Immature natural killer cell (primary cell): ENCODE data around the gene CNPY4. TPM values are rescaled to one million over a fixed set of nuclear protein-coding genes. Genes with fewer than 3 reads are reported as not detected.
A peak's percentile ranks its signal among the peaks of the same experiment; 100 is the strongest.

ENCODE experiments used
- DNase-seq, 3 donors: peaks; one replicate each; pipeline ENCODE4 v3.0.0; 2022; ENCODE audit warnings: mixed read lengths in 1 of 3
- H3K27ac Mint-ChIP-seq, 6 donors: one replicate each; pipeline ENCODE4 v1.8.0; 2020; ENCODE audit warnings: mixed read lengths in 6 of 6, mild to moderate bottlenecking in 5 of 6, inconsistent platforms in 4 of 6, moderate library complexity in 3 of 6
- H3K27me3 Mint-ChIP-seq, 3 donors: one replicate each; pipeline ENCODE4 v1.8.0; 2020 to 2021; ENCODE audit warnings: low read depth in 3 of 3, mild to moderate bottlenecking in 3 of 3, mixed read lengths in 3 of 3, moderate library complexity in 3 of 3, inconsistent platforms in 1 of 3
- H3K36me3 Mint-ChIP-seq, 3 donors: one replicate each; pipeline ENCODE4 v1.8.0; 2020; ENCODE audit warnings: mixed read lengths in 3 of 3, inconsistent platforms in 2 of 3, mild to moderate bottlenecking in 2 of 3
- H3K4me1 Mint-ChIP-seq, 2 donors: one replicate each; pipeline ENCODE4 v1.8.0; 2020; ENCODE audit warnings: inconsistent platforms in 2 of 2, mild to moderate bottlenecking in 2 of 2, mixed read lengths in 2 of 2, moderate library complexity in 1 of 2
- H3K4me3 Mint-ChIP-seq, 5 donors: one replicate each; pipeline ENCODE4 v1.8.0; 2020; ENCODE audit warnings: mild to moderate bottlenecking in 5 of 5, mixed read lengths in 5 of 5, inconsistent platforms in 3 of 5, moderate library complexity in 3 of 5
- H3K9me3 Mint-ChIP-seq, 6 donors: one replicate each; pipeline ENCODE4 v1.8.0; 2020; ENCODE audit warnings: mild to moderate bottlenecking in 6 of 6, mixed read lengths in 6 of 6, inconsistent platforms in 4 of 6, moderate library complexity in 3 of 6
- polyA plus RNA-seq, 3 donors: library from polyadenylated mRNA; unstranded; fragments of 300-500 nt; fragmentation: Illumina TruSeq; gene quantifications; one replicate each; pipeline ENCODE4 v1.2.3, GENCODE V29; 2021

Gene CNPY4
- polyA plus RNA-seq, 3 donors from 2014 or later: 14.2 to 18.5 (median 17.7) TPM

DNA sequence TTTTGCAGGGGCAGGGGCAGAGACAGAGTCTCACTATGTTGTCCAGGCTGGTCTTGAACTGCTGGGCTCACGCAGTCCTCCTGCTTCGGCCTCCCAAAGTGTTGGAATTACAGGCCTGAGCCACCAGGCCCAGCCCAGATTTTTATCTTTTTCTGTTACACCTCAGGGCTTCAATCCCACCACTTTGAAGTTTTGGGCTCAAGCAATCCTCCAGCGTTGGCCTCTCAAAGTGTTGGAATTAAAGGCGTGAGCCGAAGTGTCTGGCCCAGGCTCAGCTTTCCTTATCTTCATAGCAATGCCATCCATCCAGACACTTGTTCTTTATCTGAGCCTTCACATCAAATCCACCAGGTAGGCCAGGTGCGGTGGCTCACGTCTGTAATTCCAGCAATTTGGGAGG is 4.4 kb upstream of the CNPY4 start:
- Mint-ChIP-seq H3K9me3 (no peaks in the 10 kb centered on the region), H3K4me3 (no peak overlapping the region), H3K36me3 (peaks cover 0 to 20% (median 0%) of the 10 kb centered on the region in 3 donors), H3K27ac (no peak overlapping the region), H3K27me3 (peaks cover 4 to 11% (median 6%) of the 10 kb centered on the region in 3 donors), H3K4me1 (peaks cover 22 to 23% of the 10 kb centered on the region in 2 donors)
- no peak for DNase-seq

DNA sequence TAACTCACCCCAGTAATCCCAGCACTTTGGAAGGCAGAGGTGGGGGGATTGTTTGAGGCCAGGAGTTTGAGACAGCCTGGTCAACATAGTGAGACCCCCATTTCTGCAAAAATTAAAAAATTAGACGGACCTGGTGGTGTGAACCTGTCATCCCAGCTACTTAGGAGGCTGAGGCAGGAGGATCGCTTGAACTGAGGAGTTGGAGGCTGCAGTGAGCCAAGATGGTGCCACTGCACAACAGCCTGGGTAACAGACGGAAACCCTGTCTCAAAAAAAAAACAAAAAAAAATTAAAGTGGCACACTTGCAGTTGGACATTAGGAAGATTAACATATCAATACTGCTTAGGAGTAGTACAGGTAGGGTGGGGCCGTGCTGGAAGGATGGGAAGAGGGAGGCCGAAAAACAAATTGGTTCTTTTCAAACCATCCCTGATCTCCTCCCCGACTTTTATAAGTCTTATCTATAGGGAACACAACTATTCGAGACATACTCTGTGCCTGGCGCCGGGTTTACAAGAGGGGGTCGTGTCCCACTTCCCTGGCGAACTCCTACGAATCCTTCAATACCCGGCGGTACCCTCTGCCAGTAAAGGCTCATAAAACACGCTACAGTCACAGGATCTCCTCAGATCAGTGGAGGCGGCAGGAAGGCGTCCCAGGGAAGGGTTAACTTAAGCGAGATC is 904 bp upstream of the CNPY4 start:
- Mint-ChIP-seq H3K9me3 (no peaks in the 10 kb centered on the region), H3K36me3 (peaks cover 0 to 5% (median 0%) of the 10 kb centered on the region in 3 donors), H3K27me3 (peaks cover 4 to 11% (median 6%) of the 10 kb centered on the region in 3 donors), H3K27ac (peak overlapping the region; percentile 97 to 99 (median 98)), H3K4me3 (peak overlapping the region; percentile 90 to 97 (median 92)), H3K4me1 (peaks cover 32% of the 10 kb centered on the region in 2 donors)
- DNase-seq: no peak

DNA sequence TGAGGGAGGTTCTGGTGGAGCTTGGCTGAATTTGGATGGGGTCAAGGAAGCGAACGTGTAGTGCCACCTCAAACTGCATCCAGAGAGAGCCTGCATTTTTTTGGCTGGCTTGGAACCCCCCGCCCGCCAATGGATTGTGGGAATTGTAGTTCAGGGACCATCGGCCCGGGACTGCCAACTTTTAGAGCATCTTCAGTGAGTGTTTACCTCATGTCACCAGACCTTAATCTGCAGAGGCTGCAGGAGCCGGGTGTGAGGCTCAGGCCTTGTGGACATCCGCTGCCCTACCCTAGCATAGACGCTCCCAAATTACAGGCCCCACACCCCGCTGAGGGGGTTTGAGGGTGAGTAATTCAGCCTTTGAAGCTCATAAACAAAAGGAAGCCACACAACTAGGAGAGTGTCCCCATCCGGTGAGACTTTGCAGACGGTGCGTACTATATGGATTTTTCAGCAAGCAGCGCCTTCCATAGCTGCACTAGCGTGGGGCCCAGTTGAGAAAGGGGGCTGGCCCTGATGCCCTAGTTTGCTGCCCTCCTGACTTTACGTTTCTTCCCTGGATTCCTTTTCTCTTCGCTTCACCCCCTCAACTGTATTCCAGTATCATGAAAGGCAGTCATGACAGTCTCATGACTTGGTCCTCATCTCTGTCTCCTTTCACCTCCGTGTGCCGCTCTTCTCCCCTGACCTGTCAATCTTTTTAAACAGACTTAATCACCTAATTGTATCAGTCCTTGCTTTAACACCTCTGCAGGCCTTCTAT is 717 bp downstream of the CNPY4 start:
- peak overlapping the region; percentile 90 to 97 (median 92) for H3K4me3 Mint-ChIP-seq
- H3K4me1 Mint-ChIP-seq: peaks cover 42% of the 10 kb centered on the region in 2 donors
- no peaks in the 10 kb centered on the region for H3K9me3 Mint-ChIP-seq
- peak overlapping the region; percentile 97 to 99 (median 98) for H3K27ac Mint-ChIP-seq
- no peak for DNase-seq
- peaks cover 4 to 11% (median 8%) of the 10 kb centered on the region in 3 donors for H3K27me3 Mint-ChIP-seq
- H3K36me3 Mint-ChIP-seq: peaks cover 0 to 3% (median 0%) of the 10 kb centered on the region in 3 donors

DNA sequence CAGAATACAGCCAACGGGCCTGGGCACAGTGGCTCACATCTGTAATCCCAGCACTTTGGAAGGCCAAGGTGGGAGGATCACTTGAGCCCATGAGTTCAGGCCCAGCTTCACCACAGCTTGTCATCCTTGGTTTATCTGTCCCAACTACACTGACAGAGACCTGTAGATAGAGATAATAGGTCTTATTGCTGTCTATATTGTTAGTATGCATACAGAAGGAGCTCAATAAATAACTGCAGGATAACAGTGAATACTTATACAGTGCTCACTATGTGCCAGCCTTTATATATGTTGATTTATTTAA is 1.3 kb downstream of the CNPY4 start:
- H3K9me3 Mint-ChIP-seq: no peaks in the 10 kb centered on the region
- no peak for DNase-seq
- peak overlapping the region; percentile 97 to 99 (median 98) for H3K27ac Mint-ChIP-seq
- peaks cover 4 to 11% (median 8%) of the 10 kb centered on the region in 3 donors for H3K27me3 Mint-ChIP-seq
- peak overlapping the region; percentile 90 to 97 (median 92) for H3K4me3 Mint-ChIP-seq
- peaks cover 45 to 47% of the 10 kb centered on the region in 2 donors for H3K4me1 Mint-ChIP-seq
- peaks cover 0 to 3% (median 0%) of the 10 kb centered on the region in 3 donors for H3K36me3 Mint-ChIP-seq

GRCh38 chr7:100122067-100122466 is 2.6 kb downstream of the CNPY4 start:
- no peak for DNase-seq
- Mint-ChIP-seq H3K36me3 (no peaks in the 10 kb centered on the region), H3K4me1 (peaks cover 49 to 52% of the 10 kb centered on the region in 2 donors), H3K4me3 (no peak overlapping the region), H3K9me3 (no peaks in the 10 kb centered on the region), H3K27me3 (peaks cover 8 to 16% (median 15%) of the 10 kb centered on the region in 3 donors), H3K27ac (no peak overlapping the region)

DNA sequence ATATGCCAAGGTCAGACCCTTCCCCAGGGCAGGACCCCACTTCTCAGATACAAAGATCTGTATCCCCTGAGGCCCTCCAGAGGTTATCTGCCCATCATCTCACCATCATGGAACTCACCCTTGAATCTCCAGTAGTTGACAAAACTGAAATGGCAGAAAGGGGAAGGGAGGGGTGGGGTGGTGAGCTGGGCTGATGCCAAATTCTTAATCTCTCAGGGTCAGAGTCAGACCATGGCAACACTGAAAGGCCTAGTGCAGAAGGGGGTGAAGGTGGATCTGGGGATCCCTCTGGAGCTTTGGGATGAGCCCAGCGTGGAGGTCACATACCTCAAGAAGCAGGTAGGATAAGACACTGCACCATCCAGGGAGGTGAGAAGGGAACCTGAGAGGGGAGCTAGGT is 3.1 kb downstream of the CNPY4 start:
- Mint-ChIP-seq H3K9me3 (no peaks in the 10 kb centered on the region), H3K4me1 (peaks cover 49 to 52% of the 10 kb centered on the region in 2 donors), H3K4me3 (peak overlapping the region in 1 of 5 donors; percentile 58), H3K36me3 (no peaks in the 10 kb centered on the region), H3K27me3 (peaks cover 9 to 16% (median 16%) of the 10 kb centered on the region in 3 donors), H3K27ac (peak overlapping the region in 2 of 6 donors; percentile 45 to 58)
- no peak for DNase-seq

DNA sequence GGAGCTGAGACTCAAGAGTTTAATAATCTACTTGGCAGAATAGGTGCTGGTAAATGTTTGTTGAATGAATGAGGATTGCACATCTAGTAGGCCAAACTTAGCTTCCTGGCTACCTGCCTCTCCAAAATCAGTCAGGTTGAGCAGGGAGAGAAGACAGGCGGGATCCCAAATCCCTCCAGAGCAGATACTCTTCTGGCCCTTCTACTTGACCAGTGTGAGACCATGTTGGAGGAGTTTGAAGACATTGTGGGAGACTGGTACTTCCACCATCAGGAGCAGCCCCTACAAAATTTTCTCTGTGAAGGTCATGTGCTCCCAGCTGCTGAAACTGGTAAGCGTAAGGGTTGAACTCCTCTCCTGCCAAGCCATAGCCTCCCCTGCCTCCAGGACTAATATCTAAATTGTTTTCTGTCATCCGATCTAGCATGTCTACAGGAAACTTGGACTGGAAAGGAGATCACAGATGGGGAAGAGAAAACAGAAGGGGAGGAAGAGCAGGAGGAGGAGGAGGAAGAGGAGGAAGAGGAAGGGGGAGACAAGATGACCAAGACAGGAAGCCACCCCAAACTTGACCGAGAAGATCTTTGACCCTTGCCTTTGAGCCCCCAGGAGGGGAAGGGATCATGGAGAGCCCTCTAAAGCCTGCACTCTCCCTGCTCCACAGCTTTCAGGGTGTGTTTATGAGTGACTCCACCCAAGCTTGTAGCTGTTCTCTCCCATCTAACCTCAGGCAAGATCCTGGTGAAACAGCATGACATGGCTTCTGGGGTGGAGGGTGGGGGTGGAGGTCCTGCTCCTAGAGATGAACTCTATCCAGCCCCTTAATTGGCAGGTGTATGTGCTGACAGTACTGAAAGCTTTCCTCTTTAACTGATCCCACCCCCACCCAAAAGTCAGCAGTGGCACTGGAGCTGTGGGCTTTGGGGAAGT is 5.1 kb downstream of the CNPY4 start:
- H3K36me3 Mint-ChIP-seq: no peaks in the 10 kb centered on the region
- peak overlapping the region in 4 of 5 donors; percentile 37 to 100 (median 85) for H3K4me3 Mint-ChIP-seq
- peak overlapping the region in 5 of 6 donors; percentile 55 to 87 (median 77) for H3K27ac Mint-ChIP-seq
- peaks cover 42 to 48% of the 10 kb centered on the region in 2 donors for H3K4me1 Mint-ChIP-seq
- no peak for DNase-seq
- H3K9me3 Mint-ChIP-seq: no peaks in the 10 kb centered on the region
- peaks cover 6 to 11% (median 9%) of the 10 kb centered on the region in 3 donors for H3K27me3 Mint-ChIP-seq

DNA sequence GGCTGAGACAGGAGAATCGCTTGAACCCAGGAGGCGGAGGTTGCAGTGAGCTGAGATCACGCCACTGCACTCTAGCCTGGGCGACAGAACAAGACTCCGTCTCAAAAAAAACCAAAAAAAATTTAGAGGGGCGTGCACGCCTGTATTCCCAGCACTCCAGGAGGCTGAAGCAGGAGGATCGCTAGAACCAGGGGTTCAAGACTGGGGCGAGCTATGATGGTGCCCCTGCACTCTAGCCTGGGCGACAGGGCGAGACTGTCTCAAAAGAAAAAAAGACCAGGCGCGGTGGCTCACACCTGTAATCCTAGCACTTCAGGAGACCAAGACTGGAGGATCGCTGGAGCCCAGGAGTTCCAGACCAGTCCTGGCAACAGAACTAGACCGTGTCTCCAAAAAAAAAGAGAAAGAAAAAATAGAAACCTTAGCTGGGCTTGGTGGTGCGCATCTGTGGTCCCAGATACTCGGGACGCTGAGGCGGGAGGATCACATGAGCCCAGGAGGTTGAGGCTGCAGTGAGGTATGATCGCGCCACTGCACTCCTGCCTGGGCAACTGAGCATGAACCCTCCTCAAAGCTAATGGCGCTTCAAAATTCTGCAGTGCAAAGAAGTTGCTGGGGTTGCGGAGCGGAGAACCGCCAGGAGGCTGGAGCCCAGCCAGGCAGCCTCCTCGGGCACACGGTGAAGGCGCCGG is 7.0 kb downstream of the CNPY4 start:
- Mint-ChIP-seq H3K4me3 (peak overlapping the region; percentile 99 to 100 (median 99)), H3K9me3 (no peaks in the 10 kb centered on the region), H3K27me3 (peaks cover 5 to 10% (median 6%) of the 10 kb centered on the region in 3 donors), H3K27ac (peak overlapping the region; percentile 98 to 100 (median 99)), H3K36me3 (no peaks in the 10 kb centered on the region), H3K4me1 (peaks cover 33 to 40% of the 10 kb centered on the region in 2 donors)
- no peak for DNase-seq

DNA sequence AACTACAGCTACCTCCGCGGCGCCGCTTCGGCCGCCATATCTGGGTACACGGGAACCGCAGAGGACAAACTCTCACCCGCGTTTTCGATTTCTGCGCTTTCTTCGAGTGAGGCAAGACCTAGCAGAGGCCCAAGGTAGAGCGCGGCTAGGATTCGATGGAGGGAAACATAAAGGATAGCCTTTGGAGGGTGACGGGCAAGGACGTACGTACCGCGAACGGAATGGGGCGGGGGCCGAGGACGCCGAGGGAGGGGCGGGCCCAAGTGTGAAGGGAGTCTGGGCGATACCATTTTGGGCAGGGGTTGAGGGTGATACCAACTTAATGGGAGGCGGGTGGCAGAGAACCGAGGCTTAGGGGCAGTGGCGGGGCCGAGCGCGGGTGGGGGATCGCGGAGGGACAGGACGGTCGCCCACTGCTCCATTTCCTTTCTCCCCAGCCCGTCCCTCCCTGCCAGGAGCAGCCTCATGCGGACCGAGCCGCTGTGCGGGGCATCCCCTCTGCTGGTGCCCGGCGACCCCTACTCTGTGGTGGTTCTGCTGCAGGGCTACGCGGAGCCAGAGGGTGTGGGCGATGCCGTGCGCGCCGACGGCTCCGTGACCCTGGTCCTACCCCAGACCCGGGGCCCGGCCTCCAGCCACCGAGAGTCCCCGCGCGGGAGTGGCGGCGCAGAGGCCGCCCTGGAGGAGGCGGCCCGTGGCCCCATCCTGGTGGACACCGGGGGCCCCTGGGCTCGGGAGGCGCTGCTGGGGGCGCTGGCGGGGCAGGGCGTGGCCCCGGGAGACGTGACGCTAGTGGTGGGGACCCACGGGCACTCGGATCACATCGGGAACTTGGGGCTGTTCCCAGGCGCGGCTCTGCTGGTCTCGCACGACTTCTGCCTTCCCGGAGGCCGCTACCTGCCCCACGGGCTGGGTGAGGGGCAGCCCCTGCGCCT is 7.8 kb downstream of the CNPY4 start, which contains the start of gene MBLAC1:
MBLAC1 (plus strand) TSS at position 37 of the 935 bp plus-strand sequence; CDS start at position 466, 429 bp downstream.
- H3K9me3 Mint-ChIP-seq: no peaks in the 10 kb centered on the region
- peaks cover 33 to 38% of the 10 kb centered on the region in 2 donors for H3K4me1 Mint-ChIP-seq
- no peaks in the 10 kb centered on the region for H3K36me3 Mint-ChIP-seq
- peak; percentile 92 to 94 (median 92) for DNase-seq
- peaks cover 5 to 12% (median 8%) of the 10 kb centered on the region in 3 donors for H3K27me3 Mint-ChIP-seq
- H3K27ac Mint-ChIP-seq: peak within 1 kb of the TSS; percentile 98 to 100 (median 99)
- peak within 1 kb of the TSS; percentile 99 to 100 (median 99) for H3K4me3 Mint-ChIP-seq

- H3K9me3 Mint-ChIP-seq: no peaks in the 10 kb centered on the region
- H3K36me3 Mint-ChIP-seq: no peaks in the 10 kb centered on the region
- peaks cover 33 to 37% of the 10 kb centered on the region in 2 donors for H3K4me1 Mint-ChIP-seq
- DNase-seq: peak in 1 of 3 donors; percentile 16
- H3K4me3 Mint-ChIP-seq: peak overlapping the region; percentile 66 to 82 (median 77)
- peak overlapping the region; percentile 35 to 76 (median 52) for H3K27ac Mint-ChIP-seq
- peaks cover 5 to 12% (median 8%) of the 10 kb centered on the region in 3 donors for H3K27me3 Mint-ChIP-seq
Measured at GRCh38 chr7:100127866-100128636, 8.6 kb downstream of the CNPY4 start.

- no peaks in the 10 kb centered on the region for H3K36me3 Mint-ChIP-seq
- peak overlapping the region in 1 of 6 donors; percentile 53 for H3K27ac Mint-ChIP-seq
- H3K27me3 Mint-ChIP-seq: peaks cover 5 to 12% (median 8%) of the 10 kb centered on the region in 3 donors
- no peaks in the 10 kb centered on the region for H3K9me3 Mint-ChIP-seq
- DNase-seq: no peak
- H3K4me3 Mint-ChIP-seq: peak overlapping the region; percentile 66 to 82 (median 77)
- H3K4me1 Mint-ChIP-seq: peaks cover 33 to 37% of the 10 kb centered on the region in 2 donors
Measured at GRCh38 chr7:100128637-100128963, 9.2 kb downstream of the CNPY4 start.
